Measurements from ENCODE around the gene DOCK9.

The DOCK9 gene

GRCh38 chr13:98781470-98781869 is 196.4 kb downstream of the DOCK9 start:
- H3K4me2 ChIP-seq (ENCODE audit: low read length), result no peak overlapping the region
- no peaks in the 10 kb centered on the region for H3K4me1 ChIP-seq (ENCODE audit: insufficient read depth, low read length, severe bottlenecking)
- no peak overlapping the region for H2AFZ ChIP-seq (ENCODE audit: low read length)
- no peak overlapping the region for H3K4me3 ChIP-seq (ENCODE audit: low read depth, low read length, poor library complexity, severe bottlenecking)
- H3K9me3 ChIP-seq (ENCODE audit: low read length), result no peaks in the 10 kb centered on the region
- H3K79me2 ChIP-seq (ENCODE audit: insufficient read depth, low read length), result no peaks in the 10 kb centered on the region
- no peaks in the 10 kb centered on the region for H3K9me2 ChIP-seq (ENCODE audit: low read depth, low read length)
- no peak overlapping the region for H3K9ac ChIP-seq (ENCODE audit: low read length)
- H4K20me1 ChIP-seq (ENCODE audit: insufficient read depth, low read length), result no peaks in the 10 kb centered on the region
- H3K36me3 ChIP-seq (ENCODE audit: insufficient read depth, low read length), result no peaks in the 10 kb centered on the region
- no peak for TF ChIP-seq EZH2 (IDR thresholded peaks at IDR 0.05; ENCODE audit: borderline replicate concordance, low read length)
- TF ChIP-seq, protein P1, sequence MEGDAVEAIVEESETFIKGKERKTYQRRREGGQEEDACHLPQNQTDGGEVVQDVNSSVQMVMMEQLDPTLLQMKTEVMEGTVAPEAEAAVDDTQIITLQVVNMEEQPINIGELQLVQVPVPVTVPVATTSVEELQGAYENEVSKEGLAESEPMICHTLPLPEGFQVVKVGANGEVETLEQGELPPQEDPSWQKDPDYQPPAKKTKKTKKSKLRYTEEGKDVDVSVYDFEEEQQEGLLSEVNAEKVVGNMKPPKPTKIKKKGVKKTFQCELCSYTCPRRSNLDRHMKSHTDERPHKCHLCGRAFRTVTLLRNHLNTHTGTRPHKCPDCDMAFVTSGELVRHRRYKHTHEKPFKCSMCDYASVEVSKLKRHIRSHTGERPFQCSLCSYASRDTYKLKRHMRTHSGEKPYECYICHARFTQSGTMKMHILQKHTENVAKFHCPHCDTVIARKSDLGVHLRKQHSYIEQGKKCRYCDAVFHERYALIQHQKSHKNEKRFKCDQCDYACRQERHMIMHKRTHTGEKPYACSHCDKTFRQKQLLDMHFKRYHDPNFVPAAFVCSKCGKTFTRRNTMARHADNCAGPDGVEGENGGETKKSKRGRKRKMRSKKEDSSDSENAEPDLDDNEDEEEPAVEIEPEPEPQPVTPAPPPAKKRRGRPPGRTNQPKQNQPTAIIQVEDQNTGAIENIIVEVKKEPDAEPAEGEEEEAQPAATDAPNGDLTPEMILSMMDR (IDR thresholded peaks at IDR 0.05; ENCODE audit: low read length), result no peak
- no peak overlapping the region for H3K27ac ChIP-seq (ENCODE audit: low read depth, low read length, poor library complexity, severe bottlenecking)
- no peaks in the 10 kb centered on the region for H3F3A ChIP-seq (ENCODE audit: insufficient read depth, low read length)
- H3K27me3 ChIP-seq (ENCODE audit: insufficient read depth, low read length), result no peaks in the 10 kb centered on the region

DNA sequence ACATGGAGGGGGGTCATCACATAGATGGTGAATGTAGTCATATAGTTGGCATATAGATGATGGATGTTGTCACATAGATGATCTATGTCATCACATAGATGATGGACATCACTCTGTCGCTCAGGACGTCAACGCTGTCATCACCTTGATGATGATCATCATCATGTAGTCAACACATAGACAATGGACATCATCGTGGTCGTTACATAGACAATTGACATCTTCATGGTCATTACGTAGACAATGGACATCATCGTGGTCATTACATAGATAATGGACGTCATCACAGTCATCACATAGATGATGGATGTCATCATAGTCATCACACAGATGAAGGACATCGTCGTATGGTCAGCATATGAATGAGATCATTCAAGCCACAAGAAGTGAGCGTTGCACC is 196.8 kb downstream of the DOCK9 start:
- H3K9me2 ChIP-seq (ENCODE audit: low read depth, low read length), result no peaks in the 10 kb centered on the region
- TF ChIP-seq, protein P1 (IDR thresholded peaks at IDR 0.05; ENCODE audit: low read length), result no peak
- no peak for TF ChIP-seq EZH2 (IDR thresholded peaks at IDR 0.05; ENCODE audit: borderline replicate concordance, low read length)
- no peak overlapping the region for H3K27ac ChIP-seq (ENCODE audit: low read depth, low read length, poor library complexity, severe bottlenecking)
- H3K4me1 ChIP-seq (ENCODE audit: insufficient read depth, low read length, severe bottlenecking), result no peaks in the 10 kb centered on the region
- H3K27me3 ChIP-seq (ENCODE audit: insufficient read depth, low read length), result no peaks in the 10 kb centered on the region
- H2AFZ ChIP-seq (ENCODE audit: low read length), result no peak overlapping the region
- H3K36me3 ChIP-seq (ENCODE audit: insufficient read depth, low read length), result no peaks in the 10 kb centered on the region
- H4K20me1 ChIP-seq (ENCODE audit: insufficient read depth, low read length), result no peaks in the 10 kb centered on the region
- no peaks in the 10 kb centered on the region for H3K79me2 ChIP-seq (ENCODE audit: insufficient read depth, low read length)
- no peak overlapping the region for H3K9ac ChIP-seq (ENCODE audit: low read length)
- no peaks in the 10 kb centered on the region for H3K9me3 ChIP-seq (ENCODE audit: low read length)
- H3K4me3 ChIP-seq (ENCODE audit: low read depth, low read length, poor library complexity, severe bottlenecking), result no peak overlapping the region
- H3K4me2 ChIP-seq (ENCODE audit: low read length), result no peak overlapping the region
- no peaks in the 10 kb centered on the region for H3F3A ChIP-seq (ENCODE audit: insufficient read depth, low read length)

DNA sequence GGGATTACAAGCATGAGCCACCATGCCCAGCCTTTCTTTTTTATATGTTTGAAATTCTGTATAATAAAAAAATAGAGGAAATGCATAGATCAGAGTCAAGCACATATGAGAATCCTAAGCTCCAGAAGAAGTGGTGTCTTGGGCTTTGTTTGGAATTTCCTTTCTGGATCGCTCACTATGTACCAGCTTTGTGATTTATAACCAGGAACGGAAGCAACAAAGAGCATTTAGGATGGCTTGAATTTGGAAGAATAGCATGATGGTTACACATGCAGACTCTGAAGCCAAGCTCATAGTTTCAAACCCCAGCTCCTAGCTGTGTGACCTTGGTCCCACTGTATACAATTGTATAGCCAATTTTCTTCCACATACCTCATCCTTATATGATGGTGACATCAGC is 197.4 kb downstream of the DOCK9 start:
- Histone ChIP-seq H3F3A (ENCODE audit: insufficient read depth, low read length) (no peaks in the 10 kb centered on the region), H3K9me3 (ENCODE audit: low read length) (no peaks in the 10 kb centered on the region), H3K36me3 (ENCODE audit: insufficient read depth, low read length) (no peaks in the 10 kb centered on the region), H3K9ac (ENCODE audit: low read length) (no peak overlapping the region), H3K27me3 (ENCODE audit: insufficient read depth, low read length) (no peaks in the 10 kb centered on the region), H2AFZ (ENCODE audit: low read length) (no peak overlapping the region), H3K9me2 (ENCODE audit: low read depth, low read length) (no peaks in the 10 kb centered on the region), H4K20me1 (ENCODE audit: insufficient read depth, low read length) (no peaks in the 10 kb centered on the region), H3K4me2 (ENCODE audit: low read length) (no peak overlapping the region), H3K4me3 (ENCODE audit: low read depth, low read length, poor library complexity, severe bottlenecking) (no peak overlapping the region), H3K79me2 (ENCODE audit: insufficient read depth, low read length) (no peaks in the 10 kb centered on the region), H3K27ac (ENCODE audit: low read depth, low read length, poor library complexity, severe bottlenecking) (no peak overlapping the region), H3K4me1 (ENCODE audit: insufficient read depth, low read length, severe bottlenecking) (no peaks in the 10 kb centered on the region)
- no peak for TF ChIP-seq EZH2 (IDR thresholded peaks at IDR 0.05; ENCODE audit: borderline replicate concordance, low read length)
- TF ChIP-seq, protein P1 (IDR thresholded peaks at IDR 0.05; ENCODE audit: low read length), result no peak
